DOHH2 (cell line): Measurements from ENCODE around the gene BACE2.

ENCODE experiments used
- H3F3A ChIP-seq: fragments of 200-600 bp; sonication (generic), shearing (Covaris generic); 2 replicates; pipeline ENCODE4 v1.6.0; 2016; ENCODE audit warnings: antibody characterized with exemption, mild to moderate bottlenecking; ENCODE audit not compliant: control insufficient read depth, insufficient read depth
- H3K27ac ChIP-seq: fragments of 200-600 bp; sonication (generic); 2 replicates; pipeline ENCODE4 v1.5.1; 2014; ENCODE audit warnings: low read depth, mild to moderate bottlenecking, low read length, moderate library complexity
- H3K27me3 ChIP-seq: fragments of 200-600 bp; sonication (generic); 2 replicates; pipeline ENCODE4 v1.6.1; 2014; ENCODE audit warnings: mild to moderate bottlenecking, low read length, mixed read lengths; ENCODE audit not compliant: control insufficient read depth
- H3K36me3 ChIP-seq: fragments of 200-600 bp; sonication (generic); 2 replicates; pipeline ENCODE4 v1.6.1; 2014; ENCODE audit warnings: mild to moderate bottlenecking, low read length, moderate library complexity, mixed read lengths; ENCODE audit not compliant: control insufficient read depth
- H3K4me1 ChIP-seq: fragments of 200-600 bp; sonication (generic); 2 replicates; pipeline ENCODE4 v1.6.1; 2014; ENCODE audit warnings: mild to moderate bottlenecking, low read length, mixed read lengths; ENCODE audit not compliant: control insufficient read depth
- H3K4me2 ChIP-seq: fragments of 200-600 bp; sonication (generic); 2 replicates; pipeline ENCODE4 v1.6.0; 2014; ENCODE audit warnings: mild to moderate bottlenecking, low read length, moderate library complexity
- H3K4me3 ChIP-seq: fragments of 200-600 bp; sonication (generic); 2 replicates; pipeline ENCODE4 v1.5.1; 2014; ENCODE audit warnings: mild to moderate bottlenecking, low read length, mixed read lengths
- H3K79me2 ChIP-seq: fragments of 200-600 bp; sonication (generic); 2 replicates; pipeline ENCODE4 v1.6.1; 2014; ENCODE audit warnings: mild to moderate bottlenecking, low read length, mixed read lengths; ENCODE audit not compliant: control insufficient read depth
- H3K9me2 ChIP-seq: fragments of 200-600 bp; sonication (generic); replicated peaks from 2 replicates; pipeline ENCODE4 v1.6.1; 2014; ENCODE audit warnings: mild to moderate bottlenecking, low read length, mixed read lengths; ENCODE audit not compliant: control insufficient read depth
- H3K9me3 ChIP-seq: fragments of 200-600 bp; sonication (generic); 2 replicates; pipeline ENCODE4 v1.6.1; 2014; ENCODE audit warnings: antibody characterized with exemption, low read length, mixed read lengths; ENCODE audit not compliant: control insufficient read depth, insufficient read depth
- H4K20me1 ChIP-seq: fragments of 200-600 bp; sonication (generic); 2 replicates; pipeline ENCODE4 v1.6.0; 2014; ENCODE audit warnings: low read depth, mild to moderate bottlenecking, antibody characterized with exemption, low read length, moderate library complexity; ENCODE audit not compliant: control insufficient read depth, insufficient read depth
- EZH2phosphoT487 ChIP-seq: fragments of 200-600 bp; sonication (generic); IDR thresholded peaks from 2 replicates; pipeline ENCODE4 v1.6.1; 2017; ENCODE audit warnings: borderline replicate concordance, mild to moderate bottlenecking, antibody characterized with exemption, low read length, moderate library complexity, mixed read lengths
- TF ChIP-seq, protein P1 (sequence below): fragments of 200-600 bp; sonication (generic); IDR thresholded peaks from one replicate; pipeline ENCODE4 v1.5.1; 2014; ENCODE audit warnings: antibody characterized with exemption, mild to moderate bottlenecking, low read depth, low read length; ENCODE audit not compliant: poor library complexity, severe bottlenecking

The BACE2 gene

DNA sequence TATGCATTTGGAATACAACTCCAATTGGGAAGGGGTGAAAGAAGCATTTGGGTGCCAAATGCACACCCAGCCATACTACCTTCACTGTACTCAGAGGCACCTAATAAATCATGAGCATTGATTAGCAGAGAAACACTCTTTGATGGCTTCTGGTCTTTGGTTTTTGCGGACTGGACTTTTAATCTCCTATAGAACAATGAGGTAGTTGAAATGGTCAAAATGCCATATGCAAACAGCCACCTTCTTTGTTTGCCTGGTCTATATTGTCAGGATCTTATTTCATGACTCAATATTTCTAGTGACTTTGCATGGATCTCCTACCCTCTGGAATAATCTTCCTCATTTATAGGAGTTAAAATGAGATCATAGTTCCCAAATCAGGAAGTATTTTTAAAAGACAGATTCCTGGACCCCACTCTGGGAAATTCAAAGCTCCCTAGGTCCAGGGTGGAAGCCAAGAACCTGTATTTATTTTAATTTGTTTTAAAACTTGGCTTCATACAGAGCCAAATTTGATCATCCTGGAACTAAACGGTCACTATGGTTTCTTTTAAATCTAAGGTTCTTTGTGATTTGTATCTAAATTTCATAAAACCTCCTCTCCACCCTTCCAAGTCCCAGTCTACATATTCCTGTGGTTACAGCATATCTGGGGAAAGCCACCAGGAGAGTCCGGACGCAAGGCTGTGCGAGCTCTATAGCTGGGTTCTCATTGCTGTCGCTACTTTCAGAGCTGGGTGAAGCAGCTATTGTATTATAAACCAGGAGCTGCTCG lies 157.4 kb downstream of the BACE2 start:
- Histone ChIP-seq H3K4me3 (no peak overlapping the region), H3K9me3 (no peaks in the 10 kb centered on the region), H3F3A (no peaks in the 10 kb centered on the region), H3K79me2 (no peaks in the 10 kb centered on the region), H3K9me2 (no peaks in the 10 kb centered on the region), H3K4me2 (no peak overlapping the region), H3K27ac (no peak overlapping the region), H3K27me3 (no peaks in the 10 kb centered on the region; the same call in 1 of the 2 replicates), H3K36me3 (no peaks in the 10 kb centered on the region), H3K4me1 (peaks cover 17% of the 10 kb centered on the region), H4K20me1 (no peaks in the 10 kb centered on the region)
- no peak for TF ChIP-seq EZH2phosphoT487
- TF ChIP-seq, protein P1, sequence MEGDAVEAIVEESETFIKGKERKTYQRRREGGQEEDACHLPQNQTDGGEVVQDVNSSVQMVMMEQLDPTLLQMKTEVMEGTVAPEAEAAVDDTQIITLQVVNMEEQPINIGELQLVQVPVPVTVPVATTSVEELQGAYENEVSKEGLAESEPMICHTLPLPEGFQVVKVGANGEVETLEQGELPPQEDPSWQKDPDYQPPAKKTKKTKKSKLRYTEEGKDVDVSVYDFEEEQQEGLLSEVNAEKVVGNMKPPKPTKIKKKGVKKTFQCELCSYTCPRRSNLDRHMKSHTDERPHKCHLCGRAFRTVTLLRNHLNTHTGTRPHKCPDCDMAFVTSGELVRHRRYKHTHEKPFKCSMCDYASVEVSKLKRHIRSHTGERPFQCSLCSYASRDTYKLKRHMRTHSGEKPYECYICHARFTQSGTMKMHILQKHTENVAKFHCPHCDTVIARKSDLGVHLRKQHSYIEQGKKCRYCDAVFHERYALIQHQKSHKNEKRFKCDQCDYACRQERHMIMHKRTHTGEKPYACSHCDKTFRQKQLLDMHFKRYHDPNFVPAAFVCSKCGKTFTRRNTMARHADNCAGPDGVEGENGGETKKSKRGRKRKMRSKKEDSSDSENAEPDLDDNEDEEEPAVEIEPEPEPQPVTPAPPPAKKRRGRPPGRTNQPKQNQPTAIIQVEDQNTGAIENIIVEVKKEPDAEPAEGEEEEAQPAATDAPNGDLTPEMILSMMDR = no peak

DNA sequence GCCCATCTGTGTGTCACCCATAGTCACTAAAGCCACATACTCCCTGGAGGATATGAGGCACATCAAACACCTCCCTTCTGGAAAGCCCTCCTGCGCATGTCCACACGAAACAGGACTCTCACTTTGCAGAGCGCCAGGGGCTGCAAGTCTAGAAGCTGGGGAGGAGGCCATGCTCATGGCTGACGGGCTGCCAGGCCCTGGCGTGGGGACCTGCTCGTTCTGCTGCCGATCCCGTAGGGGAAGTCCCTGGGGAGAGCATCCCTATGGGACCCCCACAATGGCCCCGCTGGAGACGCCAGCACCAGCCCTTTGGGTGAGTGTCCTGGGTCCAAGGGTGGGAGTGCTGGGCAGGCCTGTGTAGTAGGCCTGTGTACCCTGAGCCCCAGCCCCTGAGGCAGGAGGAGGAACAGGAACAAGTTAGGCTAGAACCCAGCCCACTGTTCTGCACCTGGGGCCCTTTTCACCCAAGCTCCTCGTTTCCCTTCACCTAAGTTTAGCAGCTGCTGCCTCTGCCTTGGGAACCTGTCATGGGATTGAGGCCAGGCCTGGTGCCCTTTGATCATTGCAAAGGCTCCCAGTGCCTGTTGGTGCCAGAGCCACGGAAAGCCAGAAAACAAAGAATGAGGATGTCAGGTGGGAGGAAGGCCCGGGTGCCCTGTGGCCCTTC lies 158.6 kb downstream of the BACE2 start:
- H3K79me2 ChIP-seq = no peaks in the 10 kb centered on the region
- no peaks in the 10 kb centered on the region for H3K36me3 ChIP-seq
- H4K20me1 ChIP-seq = no peaks in the 10 kb centered on the region
- no peak overlapping the region for H3K4me3 ChIP-seq
- no peak overlapping the region for H3K4me2 ChIP-seq
- no peaks in the 10 kb centered on the region for H3K9me2 ChIP-seq
- H3K27ac ChIP-seq = no peak overlapping the region
- no peaks in the 10 kb centered on the region; the same call in 1 of the 2 replicates for H3K27me3 ChIP-seq
- no peaks in the 10 kb centered on the region for H3K9me3 ChIP-seq
- peaks cover 7% of the 10 kb centered on the region for H3K4me1 ChIP-seq
- TF ChIP-seq, protein P1 = no peak
- TF ChIP-seq EZH2phosphoT487 = no peak
- H3F3A ChIP-seq = no peaks in the 10 kb centered on the region

DNA sequence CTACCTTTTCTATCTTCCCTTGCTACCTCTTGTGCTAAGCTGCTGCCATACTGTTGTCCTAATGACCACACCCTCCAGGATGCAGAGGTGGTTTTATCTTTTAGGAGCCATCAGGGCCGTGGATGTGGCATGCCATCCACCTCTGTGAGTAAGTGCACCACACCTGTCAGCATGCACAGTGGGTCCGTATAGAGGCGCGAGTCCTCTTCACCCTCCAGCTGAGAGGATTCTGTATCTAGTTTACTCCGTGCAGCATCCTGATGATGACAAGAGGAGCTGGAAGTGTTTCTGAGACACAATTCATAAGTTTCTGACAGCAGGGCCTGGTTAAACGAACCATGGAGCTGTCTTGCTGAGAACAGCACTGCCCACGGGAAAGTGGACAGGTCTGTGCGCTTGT lies 159.8 kb downstream of the BACE2 start:
- Histone ChIP-seq H3K4me3 (no peak overlapping the region), H3F3A (no peaks in the 10 kb centered on the region), H3K27me3 (no peaks in the 10 kb centered on the region; the same call in 1 of the 2 replicates), H3K79me2 (no peaks in the 10 kb centered on the region), H3K4me2 (no peak overlapping the region), H3K36me3 (no peaks in the 10 kb centered on the region), H4K20me1 (no peaks in the 10 kb centered on the region), H3K4me1 (no peaks in the 10 kb centered on the region), H3K9me3 (no peaks in the 10 kb centered on the region), H3K27ac (no peak overlapping the region), H3K9me2 (no peaks in the 10 kb centered on the region)
- TF ChIP-seq, protein P1 = no peak
- TF ChIP-seq EZH2phosphoT487 = no peak
